GM18907 (cell line): ENCODE data around the gene HEYL.

Source experiments
- ATAC-seq: cut with Tn5 transposase; IDR thresholded peaks from one replicate; pipeline ENCODE4 v1.9.1; 2021; ENCODE audit warnings: mild to moderate bottlenecking, moderate library complexity; ENCODE audit not compliant: unreplicated experiment

HEYL gene

GRCh38 chr1:39639305-39640130 is at the start of gene HEYL:
Gene HEYL (minus strand): TSS chr1:39639643. CDS start chr1:39639625, 18 bp downstream.
- no peak for ATAC-seq

GRCh38 chr1:39689214-39689613 is 49.8 kb upstream of the HEYL start:
- no peak for ATAC-seq

GRCh38 chr1:39688706-39689105 is 49.3 kb upstream of the HEYL start:
- ATAC-seq: no peak

- no peak for ATAC-seq
Measured at GRCh38 chr1:39687243-39687642, 47.8 kb upstream of the HEYL start.

GRCh38 chr1:39685071-39685470 is 45.6 kb upstream of the HEYL start:
- ATAC-seq: no peak

- no peak for ATAC-seq
Measured at GRCh38 chr1:39684313-39684664, 44.8 kb upstream of the HEYL start.

- ATAC-seq: no peak
Measured at GRCh38 chr1:39683591-39684312, 44.3 kb upstream of the HEYL start.

- no peak for ATAC-seq
Measured at GRCh38 chr1:39681999-39682398, 42.6 kb upstream of the HEYL start.

- no peak for ATAC-seq
Measured at GRCh38 chr1:39681294-39681693, 41.9 kb upstream of the HEYL start.

GRCh38 chr1:39680751-39681150 is 41.3 kb upstream of the HEYL start:
- no peak for ATAC-seq

- no peak for ATAC-seq
Measured at GRCh38 chr1:39679821-39680220, 40.4 kb upstream of the HEYL start.

GRCh38 chr1:39678889-39679288 is 39.4 kb upstream of the HEYL start:
- ATAC-seq: no peak

- no peak for ATAC-seq
Measured at GRCh38 chr1:39677645-39678044, 38.2 kb upstream of the HEYL start.

- no peak for ATAC-seq
Measured at GRCh38 chr1:39676948-39677548, 37.6 kb upstream of the HEYL start.

- no peak for ATAC-seq
Measured at GRCh38 chr1:39675220-39675619, 35.8 kb upstream of the HEYL start.

GRCh38 chr1:39673215-39673614 is 33.8 kb upstream of the HEYL start:
- ATAC-seq: no peak

- no peak for ATAC-seq
Measured at GRCh38 chr1:39672551-39672947, 33.1 kb upstream of the HEYL start.

GRCh38 chr1:39671793-39672550 is 32.5 kb upstream of the HEYL start, which contains the start of gene NT5C1A:
Gene NT5C1A (minus strand): TSS chr1:39672107. CDS start chr1:39672038, 69 bp downstream.
- no peak for ATAC-seq

- no peak for ATAC-seq
Measured at GRCh38 chr1:39671433-39671792, 32.0 kb upstream of the HEYL start.

- ATAC-seq: no peak
Measured at GRCh38 chr1:39670689-39671088, 31.2 kb upstream of the HEYL start.

- ATAC-seq: no peak
Measured at GRCh38 chr1:39668894-39669293, 29.5 kb upstream of the HEYL start.
